GM23338 (cell line): Measurements from ENCODE around the gene TMEM163.

ENCODE experiments used
- CREB1 ChIP-seq: fragments of 250-450 bp; sonication (Bioruptor Pico); IDR thresholded peaks from 2 replicates; pipeline ENCODE4 v1.5.0; 2020; ENCODE audit warnings: low read depth, mild to moderate bottlenecking, moderate library complexity
- CTCF ChIP-seq, 2 experiments: fragments of 200-600 bp in 1 of 2; sonication (generic) in 1 of 2; conservative IDR thresholded peaks; 2 replicates each; pipeline versions ENCODE4 v1.5.1 to v1.6.1; 2016 to 2017; ENCODE audit warnings: antibody characterized with exemption in 2 of 2, low read depth in 2 of 2, mild to moderate bottlenecking in 2 of 2, moderate library complexity in 1 of 2
- EZH2 ChIP-seq: fragments of 200-600 bp; sonication (generic); IDR thresholded peaks from one replicate; pipeline ENCODE4 v1.8.0; 2017; ENCODE audit warnings: antibody characterized with exemption, mild to moderate bottlenecking, low read depth; ENCODE audit not compliant: unreplicated experiment
- EZH2phosphoT487 ChIP-seq: fragments of 200-600 bp; sonication (generic); IDR thresholded peaks from one replicate; pipeline ENCODE4 v1.8.1; 2018; ENCODE audit warnings: antibody characterized with exemption; ENCODE audit not compliant: unreplicated experiment
- JUNB ChIP-seq: IDR thresholded peaks from one replicate; pipeline ENCODE4 v1.6.1; 2016; ENCODE audit warnings: antibody characterized with exemption; ENCODE audit not compliant: unreplicated experiment
- POLR2AphosphoS5 ChIP-seq: IDR thresholded peaks from 2 replicates; pipeline ENCODE4 v1.6.1; 2016; ENCODE audit warnings: antibody characterized with exemption, low read depth
- REST ChIP-seq: IDR thresholded peaks from one replicate; pipeline ENCODE4 v1.6.1; 2018; ENCODE audit warnings: antibody characterized with exemption; ENCODE audit not compliant: unreplicated experiment
- ZNF114 ChIP-seq: fragments of 250-450 bp; sonication (Bioruptor Pico); IDR thresholded peaks from 2 replicates; pipeline ENCODE4 v1.5.0; 2020; ENCODE audit warnings: mild to moderate bottlenecking, moderate library complexity
- ZNF331 ChIP-seq: fragments of 250-450 bp; sonication (Bioruptor Pico); IDR thresholded peaks from 2 replicates; pipeline ENCODE4 v1.5.0; 2020; ENCODE audit warnings: low read depth, mild to moderate bottlenecking, moderate library complexity

GRCh38 chr2:134628453-134628852, 90.3 kb downstream of the TMEM163 start:
- TF ChIP-seq EZH2 (no peak), CTCF (conservative IDR thresholded peaks at IDR 0.05; ENCODE audit: low read depth in 2 of 2) (no peak), REST (no peak), ZNF331 (CRISPR knock-in tag) (no peak), EZH2phosphoT487 (no peak), POLR2AphosphoS5 (no peak), CREB1 (CRISPR knock-in tag) (no peak), JUNB (no peak), ZNF114 (CRISPR knock-in tag) (no peak)
